Eye (tissue), 1 donor: Measurements from ENCODE around the gene ZYG11B.
A peak's percentile ranks its signal among the peaks of the same experiment; 100 is the strongest.
"Not testable (repeated sequence)": the region's sequence is repeated elsewhere in the genome, so short reads cannot be mapped to it uniquely, and the experiment has no call there.

Experiments
- DNase-seq: peaks from one replicate; pipeline ENCODE4 v3.0.0-alpha.2; 2015

Gene ZYG11B

GRCh38 chr1:52707927-52708655 is 18.2 kb upstream of the ZYG11B start:
- no peak for DNase-seq

- DNase-seq, result no peak
Measured at GRCh38 chr1:52709016-52709415, 17.2 kb upstream of the ZYG11B start.

GRCh38 chr1:52713590-52713989 is 12.7 kb upstream of the ZYG11B start:
- no peak for DNase-seq

GRCh38 chr1:52715296-52715695 is 11.0 kb upstream of the ZYG11B start:
- not testable (repeated sequence) for DNase-seq

- no peak for DNase-seq
Measured at GRCh38 chr1:52723260-52723659, 3.0 kb upstream of the ZYG11B start.

- no peak for DNase-seq
Measured at GRCh38 chr1:52725903-52726264, 369 bp upstream of the ZYG11B start.

- no peak for DNase-seq
Measured at GRCh38 chr1:52727114-52727586, 897 bp downstream of the ZYG11B start.

- no peak for DNase-seq
Measured at GRCh38 chr1:52727956-52728656, 1.9 kb downstream of the ZYG11B start.

- DNase-seq, result no peak
Measured at GRCh38 chr1:52733368-52733767, 7.1 kb downstream of the ZYG11B start.

- not testable (repeated sequence) for DNase-seq
Measured at GRCh38 chr1:52735371-52735770, 9.1 kb downstream of the ZYG11B start.

GRCh38 chr1:52738148-52738547 is 11.9 kb downstream of the ZYG11B start:
- DNase-seq, result no peak

- DNase-seq, result no peak
Measured at GRCh38 chr1:52738893-52739292, 12.6 kb downstream of the ZYG11B start.

GRCh38 chr1:52739699-52740467 is 13.6 kb downstream of the ZYG11B start:
- no peak for DNase-seq

- no peak for DNase-seq
Measured at GRCh38 chr1:52741259-52741658, 15.0 kb downstream of the ZYG11B start.

- no peak for DNase-seq
Measured at GRCh38 chr1:52746189-52746588, 19.9 kb downstream of the ZYG11B start.

GRCh38 chr1:52747450-52747849 is 21.2 kb downstream of the ZYG11B start:
- no peak for DNase-seq

GRCh38 chr1:52748119-52748518 is 21.9 kb downstream of the ZYG11B start:
- no peak for DNase-seq

- not testable (repeated sequence) for DNase-seq
Measured at GRCh38 chr1:52749496-52749895, 23.2 kb downstream of the ZYG11B start.

- not testable (repeated sequence) for DNase-seq
Measured at GRCh38 chr1:52750139-52750538, 23.9 kb downstream of the ZYG11B start.

- DNase-seq, result peak; percentile 64
Measured at GRCh38 chr1:52751589-52752483, 25.6 kb downstream of the ZYG11B start.

- no peak for DNase-seq
Measured at GRCh38 chr1:52752484-52752826, 26.2 kb downstream of the ZYG11B start.

- no peak for DNase-seq
Measured at GRCh38 chr1:52753169-52753568, 26.9 kb downstream of the ZYG11B start.

- no peak for DNase-seq
Measured at GRCh38 chr1:52756020-52756419, 29.8 kb downstream of the ZYG11B start.
